Gastrocnemius medialis (tissue), 4 donors: ENCODE results near the gene PRDM2.

Source experiments
- POLR2A ChIP-seq, 2 donors: fragments of 450-650 bp; IDR thresholded peaks; one replicate each; pipeline ENCODE4 v1.6.1; 2017; ENCODE audit warnings: antibody characterized with exemption in 2 of 2, mild to moderate bottlenecking in 2 of 2, moderate library complexity in 2 of 2
- TF ChIP-seq, protein P1 (sequence below), 5 experiments: fragments of 450-650 bp in 3 of 5; fragments of 200-600 bp in 2 of 5; sonication (generic) in 2 of 5; IDR thresholded peaks in 4 of 5; conservative IDR thresholded peaks in 1 of 5; 1 replicate in 4 of 5; 2 replicates in 1 of 5; pipeline ENCODE4 v1.5.1; 2016 to 2019; ENCODE audit warnings: antibody characterized with exemption in 5 of 5, mild to moderate bottlenecking in 3 of 5, moderate library complexity in 3 of 5

DNA sequence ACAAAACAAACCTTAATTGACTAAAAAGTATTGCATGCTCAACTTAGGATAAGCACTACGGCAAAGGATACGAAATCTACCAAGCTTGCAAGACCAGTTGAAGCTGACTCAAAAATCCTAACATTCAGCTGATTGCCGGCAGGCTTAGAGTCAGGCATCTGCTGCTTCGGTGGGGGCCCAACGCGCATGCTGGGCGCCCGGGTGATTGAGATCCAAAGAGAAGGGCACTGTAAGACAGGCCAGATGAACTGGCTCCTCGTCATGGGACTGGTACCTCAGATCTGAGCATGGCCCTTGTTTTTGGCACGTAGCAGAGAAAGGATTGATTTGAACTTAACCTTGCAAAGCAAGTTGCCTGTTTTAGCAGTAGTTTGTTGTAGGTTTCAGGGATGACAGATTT lies 86.6 kb downstream of the PRDM2 start:
- TF ChIP-seq, protein P1, sequence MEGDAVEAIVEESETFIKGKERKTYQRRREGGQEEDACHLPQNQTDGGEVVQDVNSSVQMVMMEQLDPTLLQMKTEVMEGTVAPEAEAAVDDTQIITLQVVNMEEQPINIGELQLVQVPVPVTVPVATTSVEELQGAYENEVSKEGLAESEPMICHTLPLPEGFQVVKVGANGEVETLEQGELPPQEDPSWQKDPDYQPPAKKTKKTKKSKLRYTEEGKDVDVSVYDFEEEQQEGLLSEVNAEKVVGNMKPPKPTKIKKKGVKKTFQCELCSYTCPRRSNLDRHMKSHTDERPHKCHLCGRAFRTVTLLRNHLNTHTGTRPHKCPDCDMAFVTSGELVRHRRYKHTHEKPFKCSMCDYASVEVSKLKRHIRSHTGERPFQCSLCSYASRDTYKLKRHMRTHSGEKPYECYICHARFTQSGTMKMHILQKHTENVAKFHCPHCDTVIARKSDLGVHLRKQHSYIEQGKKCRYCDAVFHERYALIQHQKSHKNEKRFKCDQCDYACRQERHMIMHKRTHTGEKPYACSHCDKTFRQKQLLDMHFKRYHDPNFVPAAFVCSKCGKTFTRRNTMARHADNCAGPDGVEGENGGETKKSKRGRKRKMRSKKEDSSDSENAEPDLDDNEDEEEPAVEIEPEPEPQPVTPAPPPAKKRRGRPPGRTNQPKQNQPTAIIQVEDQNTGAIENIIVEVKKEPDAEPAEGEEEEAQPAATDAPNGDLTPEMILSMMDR (IDR thresholded peaks at IDR 0.05 in 4 of 5, conservative IDR thresholded peaks at IDR 0.05 in 1 of 5): no peak
- no peak for TF ChIP-seq POLR2A (IDR thresholded peaks at IDR 0.05)
